ENCODE results near the gene MVK. TPM values are rescaled to one million over a fixed set of nuclear protein-coding genes. Genes with fewer than 3 reads are reported as not detected.

MVK gene
- total RNA-seq, 3 donors from 2014 or later: 18.9 to 30.0 (median 29.8) TPM

- no peak for ATAC-seq
- H3K36me3 ChIP-seq (ENCODE audit: low read depth): no peaks in the 10 kb centered on the region
These were observed 13.0 kb downstream of the MVK start for GRCh38 chr12:109586385-109587296.

GRCh38 chr12:109587921-109588320 lies 14.3 kb downstream of the MVK start:
- intact Hi-C loops (cut with DNase I, micrococcal nuclease): no loop called here
- no peak for ATAC-seq
- Histone ChIP-seq H3K4me1 (ENCODE audit: low read depth) (no peaks in the 10 kb centered on the region), H3K36me3 (ENCODE audit: low read depth) (no peaks in the 10 kb centered on the region), H3K9me3 (no peaks in the 10 kb centered on the region), H3K4me3 (no peak overlapping the region)
- DNase-seq: no peak
- no peak for TF ChIP-seq CTCF (IDR thresholded peaks at IDR 0.05)

More at GRCh38 chr12:109586385-109587296, 13.0 kb downstream of the MVK start:
- intact Hi-C loops (cut with DNase I, micrococcal nuclease): no loop called here
- DNase-seq: no peak
- no peaks in the 10 kb centered on the region for H3K4me1 ChIP-seq (ENCODE audit: low read depth)
- H3K9me3 ChIP-seq: no peaks in the 10 kb centered on the region
- no peak for TF ChIP-seq CTCF (IDR thresholded peaks at IDR 0.05)
- no peak overlapping the region for H3K4me3 ChIP-seq

- no peaks in the 10 kb centered on the region for H3K4me1 ChIP-seq (ENCODE audit: low read depth)
- no peak overlapping the region for H3K4me3 ChIP-seq
- DNase-seq: peak in 2 of 3 donors; percentile 27 to 52
- intact Hi-C loops (cut with DNase I, micrococcal nuclease): no loop called here
- no peaks in the 10 kb centered on the region for H3K36me3 ChIP-seq (ENCODE audit: low read depth)
- TF ChIP-seq CTCF (IDR thresholded peaks at IDR 0.05): no peak
- ATAC-seq: peak; percentile 79
- no peaks in the 10 kb centered on the region for H3K9me3 ChIP-seq
These were observed 15.1 kb downstream of the MVK start for GRCh38 chr12:109588461-109589239.

- intact Hi-C loops (cut with DNase I, micrococcal nuclease): no loop called here
- no peaks in the 10 kb centered on the region for H3K36me3 ChIP-seq (ENCODE audit: low read depth)
- TF ChIP-seq CTCF (IDR thresholded peaks at IDR 0.05): no peak
These were observed 15.6 kb downstream of the MVK start for GRCh38 chr12:109589240-109589590.

GRCh38 chr12:109589691-109590245 lies 16.2 kb downstream of the MVK start:
- H3K4me3 ChIP-seq: no peak overlapping the region
- ATAC-seq (no peak), DNase-seq (no peak)
- no peak for TF ChIP-seq CTCF (IDR thresholded peaks at IDR 0.05)
- H3K9me3 ChIP-seq: no peaks in the 10 kb centered on the region
- H3K36me3 ChIP-seq (ENCODE audit: low read depth): no peaks in the 10 kb centered on the region
- H3K4me1 ChIP-seq (ENCODE audit: low read depth): no peaks in the 10 kb centered on the region
- intact Hi-C loops (cut with DNase I, micrococcal nuclease): no loop called here

More at GRCh38 chr12:109589240-109589590, 15.6 kb downstream of the MVK start:
- DNase-seq (no peak), ATAC-seq (no peak)
- Histone ChIP-seq H3K4me3 (no peak overlapping the region), H3K4me1 (ENCODE audit: low read depth) (no peaks in the 10 kb centered on the region), H3K9me3 (no peaks in the 10 kb centered on the region)

All from mucosa of descending colon (tissue), 3 donors.